Osteocyte (in vitro differentiated cells): ENCODE measurements around the gene SLC4A9. TPM values are rescaled to one million over a fixed set of nuclear protein-coding genes. Genes with fewer than 3 reads are reported as not detected.

Source experiments
- DNase-seq: peaks from one replicate; pipeline ENCODE4 v3.0.0; 2021; ENCODE audit warnings: mixed read lengths; ENCODE audit not compliant: unreplicated experiment; ENCODE audit errors: extremely low spot score
- H3K27ac Mint-ChIP-seq: one replicate; pipeline ENCODE4 v1.8.0; 2021; ENCODE audit warnings: mild to moderate bottlenecking, mixed read lengths; ENCODE audit not compliant: unreplicated experiment
- H3K27me3 Mint-ChIP-seq: one replicate; pipeline ENCODE4 v1.8.0; 2021; ENCODE audit warnings: mixed read lengths; ENCODE audit not compliant: unreplicated experiment
- H3K36me3 Mint-ChIP-seq: one replicate; pipeline ENCODE4 v1.8.0; 2021; ENCODE audit warnings: mixed read lengths; ENCODE audit not compliant: unreplicated experiment
- H3K4me1 Mint-ChIP-seq: one replicate; pipeline ENCODE4 v1.8.0; 2021; ENCODE audit warnings: mixed read lengths; ENCODE audit not compliant: unreplicated experiment
- H3K4me3 Mint-ChIP-seq: one replicate; pipeline ENCODE4 v1.8.0; 2021; ENCODE audit warnings: mild to moderate bottlenecking, moderate library complexity, mixed read lengths; ENCODE audit not compliant: unreplicated experiment
- H3K9me3 Mint-ChIP-seq: one replicate; pipeline ENCODE4 v1.8.0; 2021; ENCODE audit warnings: mixed read lengths; ENCODE audit not compliant: unreplicated experiment
- CTCF ChIP-seq: fragments of 200-600 bp; sonication (generic); IDR thresholded peaks from 2 replicates; pipeline ENCODE4 v1.5.0; 2021; ENCODE audit warnings: antibody characterized with exemption, mild to moderate bottlenecking, moderate library complexity
- total RNA-seq: library from RNA; stranded (reverse); gene quantifications from 2 replicates; pipeline ENCODE4 v1.2.1, GENCODE V29; 2021

The SLC4A9 gene
- total RNA-seq, 1 donor from 2014 or later: not detected

GRCh38 chr5:140338908-140339307 lies 21.1 kb upstream of the SLC4A9 start:
- no peak for DNase-seq
- Mint-ChIP-seq H3K4me1 (peaks cover 3% of the 10 kb centered on the region), H3K27ac (no peak overlapping the region)

GRCh38 chr5:140339636-140340035 lies 20.4 kb upstream of the SLC4A9 start:
- TF ChIP-seq CTCF: no peak
- Mint-ChIP-seq H3K9me3 (no peaks in the 10 kb centered on the region), H3K36me3 (no peaks in the 10 kb centered on the region), H3K27me3 (no peaks in the 10 kb centered on the region), H3K4me3 (no peak overlapping the region), H3K27ac (no peak overlapping the region), H3K4me1 (peaks cover 3% of the 10 kb centered on the region)
- DNase-seq: no peak

More at GRCh38 chr5:140338908-140339307, 21.1 kb upstream of the SLC4A9 start:
- Mint-ChIP-seq H3K4me3 (no peak overlapping the region), H3K9me3 (no peaks in the 10 kb centered on the region), H3K27me3 (no peaks in the 10 kb centered on the region), H3K36me3 (peaks cover under 1% of the 10 kb centered on the region)
- no peak for TF ChIP-seq CTCF

GRCh38 chr5:140340605-140341121 lies 19.3 kb upstream of the SLC4A9 start:
- no peaks in the 10 kb centered on the region for H3K27me3 Mint-ChIP-seq
- peaks cover 8% of the 10 kb centered on the region for H3K4me1 Mint-ChIP-seq
- DNase-seq: no peak
- no peak for TF ChIP-seq CTCF
- H3K9me3 Mint-ChIP-seq: no peaks in the 10 kb centered on the region
- H3K4me3 Mint-ChIP-seq: no peak overlapping the region
- H3K36me3 Mint-ChIP-seq: no peaks in the 10 kb centered on the region
- H3K27ac Mint-ChIP-seq: no peak overlapping the region

GRCh38 chr5:140341591-140341990 lies 18.4 kb upstream of the SLC4A9 start:
- no peaks in the 10 kb centered on the region for H3K9me3 Mint-ChIP-seq
- no peak overlapping the region for H3K27ac Mint-ChIP-seq
- H3K4me3 Mint-ChIP-seq: no peak overlapping the region
- no peaks in the 10 kb centered on the region for H3K27me3 Mint-ChIP-seq
- no peak for TF ChIP-seq CTCF
- no peaks in the 10 kb centered on the region for H3K36me3 Mint-ChIP-seq
- DNase-seq: no peak
- H3K4me1 Mint-ChIP-seq: peaks cover 7% of the 10 kb centered on the region

GRCh38 chr5:140342287-140342686 lies 17.7 kb upstream of the SLC4A9 start:
- Mint-ChIP-seq H3K4me3 (no peak overlapping the region), H3K36me3 (no peaks in the 10 kb centered on the region), H3K9me3 (no peaks in the 10 kb centered on the region), H3K27ac (no peak overlapping the region), H3K4me1 (peaks cover 12% of the 10 kb centered on the region), H3K27me3 (no peaks in the 10 kb centered on the region)
- DNase-seq: no peak
- no peak for TF ChIP-seq CTCF
